Measurements from ENCODE around the gene HSBP1L1.

Gene HSBP1L1

GRCh38 chr18:79930020-79930642 is 34.3 kb upstream of the HSBP1L1 start:
- no peak for DNase-seq

- DNase-seq = no peak
Observed at GRCh38 chr18:79931475-79931874, 33.0 kb upstream of the HSBP1L1 start.

- DNase-seq = no peak
Observed at GRCh38 chr18:79932907-79933306, 31.5 kb upstream of the HSBP1L1 start.

GRCh38 chr18:79933765-79934164 is 30.7 kb upstream of the HSBP1L1 start:
- DNase-seq = no peak

GRCh38 chr18:79934311-79935097 is 29.9 kb upstream of the HSBP1L1 start:
- DNase-seq = no peak

GRCh38 chr18:79935098-79935480 is 29.4 kb upstream of the HSBP1L1 start:
- DNase-seq = no peak

- DNase-seq = no peak
Observed at GRCh38 chr18:79935499-79935898, 28.9 kb upstream of the HSBP1L1 start.

- no peak for DNase-seq
Observed at GRCh38 chr18:79935925-79936324, 28.5 kb upstream of the HSBP1L1 start.

GRCh38 chr18:79936641-79937040 is 27.8 kb upstream of the HSBP1L1 start:
- DNase-seq = no peak

GRCh38 chr18:79937103-79937860 is 27.2 kb upstream of the HSBP1L1 start:
- no peak for DNase-seq

GRCh38 chr18:79938196-79938595 is 26.2 kb upstream of the HSBP1L1 start:
- no peak for DNase-seq

GRCh38 chr18:79939096-79939495 is 25.3 kb upstream of the HSBP1L1 start:
- no peak for DNase-seq

GRCh38 chr18:79940126-79940813 is 24.2 kb upstream of the HSBP1L1 start:
- no peak for DNase-seq

- no peak for DNase-seq
Observed at GRCh38 chr18:79940814-79941472, 23.5 kb upstream of the HSBP1L1 start.

GRCh38 chr18:79941473-79942119 is 22.8 kb upstream of the HSBP1L1 start:
- DNase-seq = no peak

- DNase-seq = no peak
Observed at GRCh38 chr18:79942211-79942610, 22.2 kb upstream of the HSBP1L1 start.

GRCh38 chr18:79942786-79943607 is 21.4 kb upstream of the HSBP1L1 start:
- DNase-seq = no peak

- DNase-seq = no peak
Observed at GRCh38 chr18:79943608-79944125, 20.8 kb upstream of the HSBP1L1 start.

GRCh38 chr18:79944126-79944731 is 20.2 kb upstream of the HSBP1L1 start:
- DNase-seq = no peak

- no peak for DNase-seq
Observed at GRCh38 chr18:79944746-79945117, 19.7 kb upstream of the HSBP1L1 start.
